Measurements from ENCODE around the gene KPNA3. TPM values are rescaled to one million over a fixed set of nuclear protein-coding genes. Genes with fewer than 3 reads are reported as not detected.

The KPNA3 gene, protein sequence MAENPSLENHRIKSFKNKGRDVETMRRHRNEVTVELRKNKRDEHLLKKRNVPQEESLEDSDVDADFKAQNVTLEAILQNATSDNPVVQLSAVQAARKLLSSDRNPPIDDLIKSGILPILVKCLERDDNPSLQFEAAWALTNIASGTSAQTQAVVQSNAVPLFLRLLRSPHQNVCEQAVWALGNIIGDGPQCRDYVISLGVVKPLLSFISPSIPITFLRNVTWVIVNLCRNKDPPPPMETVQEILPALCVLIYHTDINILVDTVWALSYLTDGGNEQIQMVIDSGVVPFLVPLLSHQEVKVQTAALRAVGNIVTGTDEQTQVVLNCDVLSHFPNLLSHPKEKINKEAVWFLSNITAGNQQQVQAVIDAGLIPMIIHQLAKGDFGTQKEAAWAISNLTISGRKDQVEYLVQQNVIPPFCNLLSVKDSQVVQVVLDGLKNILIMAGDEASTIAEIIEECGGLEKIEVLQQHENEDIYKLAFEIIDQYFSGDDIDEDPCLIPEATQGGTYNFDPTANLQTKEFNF
- 32.1 and 33.8 TPM in 2 replicates for total RNA-seq

DNA sequence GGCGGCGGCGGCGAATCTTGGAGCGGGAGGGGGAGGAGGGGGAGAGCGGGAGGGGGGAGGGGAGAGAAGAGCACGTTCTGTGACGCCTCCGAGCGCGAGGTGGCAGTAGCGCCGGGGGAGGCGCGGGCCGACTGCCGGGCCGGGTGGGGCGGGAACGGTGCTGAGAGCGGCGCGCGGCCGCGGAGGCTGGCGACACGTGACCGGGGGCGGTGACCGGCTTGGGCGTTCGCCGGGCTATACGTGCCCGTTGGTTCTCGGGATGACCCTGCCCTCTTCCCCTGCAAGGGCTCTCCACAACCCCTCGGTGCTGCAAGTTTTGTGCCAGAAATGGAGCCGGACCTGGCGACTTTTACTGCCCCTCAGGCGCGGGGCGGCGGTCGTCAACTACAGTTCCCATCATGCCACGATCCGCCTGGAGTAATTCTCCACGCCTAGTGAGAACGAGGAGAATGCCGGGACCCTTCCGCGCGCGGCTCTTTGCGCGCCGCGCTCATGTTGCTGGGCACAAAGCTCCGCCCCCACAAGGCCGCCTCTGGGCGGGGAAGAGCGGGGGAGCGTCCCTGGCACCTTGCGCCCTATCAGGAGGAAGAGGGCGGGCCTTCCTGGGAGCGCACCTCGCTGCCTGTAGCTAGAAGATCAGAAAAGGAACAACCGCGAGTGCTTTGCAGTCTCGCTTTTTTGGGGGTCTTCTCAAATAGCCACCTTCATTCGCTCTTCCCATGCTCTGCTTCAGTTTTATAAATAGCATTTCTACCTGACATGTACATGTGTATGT is at the start of gene KPNA3:
Gene KPNA3 (minus strand): TSS at position 133 of the 775 bp plus-strand sequence. CDS start 176 bp downstream, outside the sequence.

DNA sequence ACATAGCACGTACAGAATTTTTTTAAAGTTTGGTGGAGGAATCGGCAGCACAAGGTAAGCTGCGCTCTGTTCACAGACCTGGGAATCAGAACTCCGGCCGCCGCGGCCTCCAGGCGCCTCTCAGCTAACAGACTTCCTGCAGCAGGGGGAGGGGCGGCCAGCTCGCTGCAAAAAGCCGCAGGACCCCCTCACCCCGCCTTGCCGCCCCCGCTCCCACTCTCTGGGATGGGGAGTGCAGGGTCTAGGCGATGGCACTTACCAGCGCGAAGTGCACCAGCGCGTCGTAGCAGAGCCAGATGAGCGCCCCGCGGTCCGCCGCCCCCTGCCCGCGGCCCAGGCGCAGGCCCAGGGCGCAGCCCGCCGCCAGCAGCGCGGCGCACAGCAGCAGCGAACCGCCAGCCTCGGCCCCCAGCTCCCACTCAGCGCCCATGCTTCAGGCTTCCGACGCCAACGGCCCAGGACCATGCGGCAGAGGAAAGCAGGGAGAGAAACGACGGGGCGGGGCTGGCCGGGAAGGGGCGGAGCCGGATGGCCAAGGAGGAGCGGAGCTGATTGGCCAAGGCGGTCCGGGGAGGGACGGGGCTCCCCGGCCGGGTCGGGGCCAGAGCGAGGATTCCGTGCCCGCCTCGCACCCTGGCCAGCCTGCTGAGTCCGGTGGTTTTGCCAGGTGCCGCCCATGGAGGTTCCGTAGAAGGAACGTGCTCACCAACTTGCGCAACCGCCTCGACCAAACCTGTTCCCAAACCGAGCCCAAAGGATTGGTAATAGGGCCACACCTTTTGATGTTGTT is 101.3 kb downstream of the KPNA3 start, which contains the start of gene EBPL:
Gene EBPL (minus strand): TSS at position 492 of the 790 bp plus-strand sequence. CDS start 62 bp downstream, at position 430.

Other genes with a start within 250 kb of the KPNA3 start
- gene RCBTB1, start 207.1 kb downstream of the KPNA3 start, total RNA-seq, result 14.6 and 17.5 TPM in 2 replicates
- gene ARL11, start 164.2 kb downstream of the KPNA3 start, total RNA-seq, result not detected in 2 replicates
- 18.3 and 31.9 TPM in 2 replicates for gene EBPL, start 101.2 kb downstream of the KPNA3 start, total RNA-seq
- gene SPRYD7, start 143.7 kb upstream of the KPNA3 start, total RNA-seq, result 5.5 and 6.0 TPM in 2 replicates
- 23.7 and 29.0 TPM in 2 replicates for gene TRIM13, start 204.4 kb upstream of the KPNA3 start, total RNA-seq
- gene KCNRG, start 222.8 kb upstream of the KPNA3 start, total RNA-seq, result 3.0 and 3.9 TPM in 2 replicates

Data from hair follicle dermal papilla cell (primary cell).